PC-9 (cell line): ENCODE results near the gene DOCK2. TPM values are rescaled to one million over a fixed set of nuclear protein-coding genes. Genes with fewer than 3 reads are reported as not detected.

Experiments used
- BruUV-seq: library from RNA; stranded (reverse); fragments of 400-500 nt; replicated peaks from 2 replicates; lab custom pipeline; 2021; lab: Mats Ljungman, UMichigan
- CTCF ChIA-PET: fragments of 300-600 bp; sonication (Branson Sonifier 250); formaldehyde crosslinking; loops from one replicate; lab custom pipeline; 2022; ENCODE audit warnings: antibody characterized with exemption; lab: Charles Lee
- POLR2A ChIA-PET: fragments of 300-600 bp; sonication (Branson Sonifier 250); formaldehyde crosslinking; loops from one replicate; lab custom pipeline; 2022; ENCODE audit warnings: antibody characterized with exemption; ENCODE audit not compliant: unreplicated experiment; lab: Charles Lee
- DNase-seq, 2 experiments: peaks; one replicate each; pipeline versions ENCODE4 v3.0.0 to v3.0.0-alpha.2; 2015 to 2022; ENCODE audit warnings: mixed read lengths in 1 of 2
- H2AFZ ChIP-seq: fragments of 200-600 bp; sonication (generic); 2 replicates; pipeline ENCODE4 v1.8.1; 2017; ENCODE audit warnings: antibody characterized with exemption
- H3F3A ChIP-seq: fragments of 200-600 bp; sonication (generic); 2 replicates; pipeline ENCODE4 v1.8.1; 2017; ENCODE audit warnings: antibody characterized with exemption, mild to moderate bottlenecking, low read depth; ENCODE audit not compliant: insufficient read depth
- H3K27ac ChIP-seq: fragments of 200-600 bp; sonication (generic); 2 replicates; pipeline ENCODE4 v1.6.1; 2016; ENCODE audit warnings: mixed run types
- H3K27me3 ChIP-seq: fragments of 200-600 bp; sonication (generic); 2 replicates; pipeline ENCODE4 v1.6.1; 2016; ENCODE audit warnings: low read depth, mixed run types; ENCODE audit not compliant: insufficient read depth
- H3K36me3 ChIP-seq: fragments of 200-600 bp; sonication (generic); 2 replicates; pipeline ENCODE4 v1.6.1; 2016; ENCODE audit warnings: low read depth, mixed run types
- H3K4me1 ChIP-seq: fragments of 200-600 bp; sonication (generic); replicated peaks from 2 replicates; pipeline ENCODE4 v1.6.1; 2016; ENCODE audit warnings: mixed run types; ENCODE audit not compliant: insufficient read depth
- H3K4me2 ChIP-seq: fragments of 200-600 bp; sonication (generic); 2 replicates; pipeline ENCODE4 v1.6.1; 2017; ENCODE audit warnings: mixed run types
- H3K4me3 ChIP-seq: fragments of 200-600 bp; sonication (generic); 2 replicates; pipeline ENCODE4 v1.6.1; 2016; ENCODE audit warnings: mixed run types
- H3K79me2 ChIP-seq: fragments of 200-600 bp; sonication (generic); 2 replicates; pipeline ENCODE4 v1.6.1; 2017; ENCODE audit warnings: low read depth, mixed run types
- H3K9me2 ChIP-seq: fragments of 200-600 bp; sonication (generic); 2 replicates; pipeline ENCODE4 v1.8.1; 2017; ENCODE audit warnings: mild to moderate bottlenecking; ENCODE audit not compliant: insufficient read depth
- H3K9me3 ChIP-seq: fragments of 200-600 bp; sonication (generic); 2 replicates; pipeline ENCODE4 v1.8.1; 2016; ENCODE audit warnings: low read depth; ENCODE audit not compliant: insufficient read depth
- H4K20me1 ChIP-seq: fragments of 200-600 bp; sonication (generic); 2 replicates; pipeline ENCODE4 v1.8.1; 2017; ENCODE audit not compliant: insufficient read depth
- EZH2 ChIP-seq: fragments of 200-600 bp; sonication (generic); IDR thresholded peaks from 2 replicates; pipeline ENCODE4 v1.8.0; 2017; ENCODE audit warnings: antibody characterized with exemption, low read depth
- intact Hi-C: fragments of 100-400 bp; cut with micrococcal nuclease; formaldehyde crosslinking; loops from one replicate; pipeline ENCODE4 v1.10.0; 2022; ENCODE audit not compliant: unreplicated experiment
- total RNA-seq: library from RNA; stranded (reverse); gene quantifications from 2 replicates; pipeline ENCODE4 v1.2.3, GENCODE V29; 2021
- TF ChIP-seq, protein P1 (sequence below): fragments of 200-600 bp; sonication (generic); conservative IDR thresholded peaks from 2 replicates; pipeline ENCODE4 v1.6.1; 2017; ENCODE audit warnings: mixed run types, antibody characterized with exemption, mild to moderate bottlenecking, moderate library complexity

Gene DOCK2
- total RNA-seq, 1 experiment from 2014 or later: 0.41 TPM

DNA sequence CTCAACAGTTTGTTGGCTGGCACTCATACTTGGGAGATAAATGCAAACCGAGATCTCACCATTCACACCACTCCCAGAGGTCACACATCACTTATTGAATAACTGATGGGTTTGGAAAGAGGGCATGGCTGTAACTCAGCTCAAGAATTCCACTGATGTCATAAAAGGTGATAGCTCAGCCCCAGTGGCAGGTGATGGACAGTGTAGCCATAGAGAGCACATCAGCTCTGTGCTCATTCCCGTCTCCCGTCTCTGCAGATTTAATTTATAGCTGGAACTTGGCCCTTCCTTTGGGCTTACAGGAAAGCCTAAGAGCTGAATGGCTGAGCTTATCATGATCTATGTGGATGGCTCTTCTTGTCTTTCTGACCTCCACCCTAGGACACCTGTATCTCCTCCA lies 283.4 kb downstream of the DOCK2 start:
- Histone ChIP-seq H3K4me3 (no peak overlapping the region), H3K27ac (no peak overlapping the region), H3K4me2 (no peak overlapping the region), H3K9me2 (no peaks in the 10 kb centered on the region), H3K4me1 (0 out of 2 replicates have a peak, but pooled peaks cover 6% of the 10 kb centered on the region), H3K79me2 (no peaks in the 10 kb centered on the region), H2AFZ (no peak overlapping the region), H3K36me3 (no peaks in the 10 kb centered on the region), H4K20me1 (no peaks in the 10 kb centered on the region), H3K27me3 (no peaks in the 10 kb centered on the region), H3K9me3 (no peaks in the 10 kb centered on the region), H3F3A (no peaks in the 10 kb centered on the region)
- no TSS peak for BruUV-seq
- TF ChIP-seq EZH2: no peak
- TF ChIP-seq, protein P1, sequence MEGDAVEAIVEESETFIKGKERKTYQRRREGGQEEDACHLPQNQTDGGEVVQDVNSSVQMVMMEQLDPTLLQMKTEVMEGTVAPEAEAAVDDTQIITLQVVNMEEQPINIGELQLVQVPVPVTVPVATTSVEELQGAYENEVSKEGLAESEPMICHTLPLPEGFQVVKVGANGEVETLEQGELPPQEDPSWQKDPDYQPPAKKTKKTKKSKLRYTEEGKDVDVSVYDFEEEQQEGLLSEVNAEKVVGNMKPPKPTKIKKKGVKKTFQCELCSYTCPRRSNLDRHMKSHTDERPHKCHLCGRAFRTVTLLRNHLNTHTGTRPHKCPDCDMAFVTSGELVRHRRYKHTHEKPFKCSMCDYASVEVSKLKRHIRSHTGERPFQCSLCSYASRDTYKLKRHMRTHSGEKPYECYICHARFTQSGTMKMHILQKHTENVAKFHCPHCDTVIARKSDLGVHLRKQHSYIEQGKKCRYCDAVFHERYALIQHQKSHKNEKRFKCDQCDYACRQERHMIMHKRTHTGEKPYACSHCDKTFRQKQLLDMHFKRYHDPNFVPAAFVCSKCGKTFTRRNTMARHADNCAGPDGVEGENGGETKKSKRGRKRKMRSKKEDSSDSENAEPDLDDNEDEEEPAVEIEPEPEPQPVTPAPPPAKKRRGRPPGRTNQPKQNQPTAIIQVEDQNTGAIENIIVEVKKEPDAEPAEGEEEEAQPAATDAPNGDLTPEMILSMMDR: no peak
- no peak for DNase-seq
- intact Hi-C loops: no loop called here
- ChIA-PET POLR2A (no interaction called here), CTCF (no interaction called here)

DNA sequence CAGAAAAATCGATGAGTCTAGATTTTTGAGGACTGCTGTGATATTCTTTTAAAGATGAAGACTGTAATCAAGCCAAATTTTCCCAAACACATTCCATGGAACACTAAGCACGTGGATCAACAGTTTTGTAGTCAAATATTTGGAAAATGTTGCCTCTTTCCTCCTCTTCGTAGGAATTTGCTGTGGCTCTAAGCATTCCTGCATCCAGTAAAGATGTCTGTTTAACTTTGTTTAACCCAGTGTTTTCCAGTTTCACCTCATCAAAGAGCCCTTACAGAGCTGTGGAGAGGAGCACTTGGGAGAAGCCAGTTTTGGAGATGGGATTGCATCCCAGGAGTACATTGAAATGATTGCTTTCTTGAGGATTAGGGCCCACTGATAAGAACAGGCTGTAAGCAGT lies 284.3 kb downstream of the DOCK2 start:
- intact Hi-C loops: no loop called here
- Histone ChIP-seq H3K4me2 (no peak overlapping the region), H3K27ac (no peak overlapping the region), H3K27me3 (no peaks in the 10 kb centered on the region), H3K4me3 (no peak overlapping the region), H3K79me2 (no peaks in the 10 kb centered on the region), H3K36me3 (no peaks in the 10 kb centered on the region), H3K9me2 (no peaks in the 10 kb centered on the region), H4K20me1 (no peaks in the 10 kb centered on the region), H3K9me3 (no peaks in the 10 kb centered on the region), H3K4me1 (0 out of 2 replicates have a peak, but pooled peaks cover 6% of the 10 kb centered on the region), H3F3A (no peaks in the 10 kb centered on the region), H2AFZ (no peak overlapping the region)
- no peak for DNase-seq
- TF ChIP-seq, protein P1: no peak
- TF ChIP-seq EZH2: no peak
- BruUV-seq: no TSS peak
- ChIA-PET CTCF (no interaction called here), POLR2A (no interaction called here)

DNA sequence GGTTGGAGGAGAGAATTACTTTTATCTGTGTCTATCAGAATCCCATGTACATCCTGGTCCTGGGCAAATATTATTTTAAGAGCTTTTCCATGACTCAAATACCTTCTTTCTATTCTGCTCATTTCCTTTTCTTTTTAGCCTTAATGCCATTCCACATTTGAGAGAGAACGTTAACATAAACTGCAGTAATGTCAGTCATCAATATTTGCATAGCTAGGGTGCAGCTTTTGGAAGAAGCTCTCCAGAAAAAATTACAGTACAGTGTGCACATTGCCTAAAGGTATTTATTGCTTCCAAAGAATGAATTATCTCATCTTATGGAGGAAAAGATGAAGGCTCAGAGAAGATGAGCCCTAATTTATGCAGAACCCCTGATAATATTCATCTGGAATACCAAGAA lies 284.9 kb downstream of the DOCK2 start:
- Histone ChIP-seq H3K4me2 (no peak overlapping the region), H3K27ac (no peak overlapping the region), H3F3A (no peaks in the 10 kb centered on the region), H3K79me2 (no peaks in the 10 kb centered on the region), H3K4me1 (0 out of 2 replicates have a peak, but pooled peaks cover 6% of the 10 kb centered on the region), H3K9me2 (no peaks in the 10 kb centered on the region), H3K9me3 (no peaks in the 10 kb centered on the region), H3K4me3 (no peak overlapping the region), H3K36me3 (no peaks in the 10 kb centered on the region), H3K27me3 (no peaks in the 10 kb centered on the region), H2AFZ (no peak overlapping the region), H4K20me1 (no peaks in the 10 kb centered on the region)
- intact Hi-C loops: no loop called here
- TF ChIP-seq, protein P1: no peak
- no peak for TF ChIP-seq EZH2
- POLR2A ChIA-PET: no interaction called here
- DNase-seq: no peak
- BruUV-seq: no TSS peak
- CTCF ChIA-PET: interaction anchor here (1.0 kb wide), 1 partner anchor 58 kb away, joined by 3 read pairs; the partner anchor contains the start of gene INSYN2B
